ENCODE results near the gene TATDN3. TPM values are rescaled to one million over a fixed set of nuclear protein-coding genes. Genes with fewer than 3 reads are reported as not detected.

TATDN3 gene
- total and polyA plus RNA-seq, 2 of the 8 experiments (the other 6 are each of a cell fraction or from before 2014, with no cell fraction given) = 6.9 to 19.4 TPM

GRCh38 chr1:212775241-212775640 is 16.5 kb upstream of the TATDN3 start:
- Histone ChIP-seq H3K79me1 (ENCODE audit: low read depth, low read length) (peaks cover 2% of the 10 kb centered on the region; the same call in 1 of the 2 replicates), H2BK12ac (ENCODE audit: low read depth, low read length) (no peak overlapping the region), H2BK15ac (ENCODE audit: low read length) (no peak overlapping the region), H3K14ac (ENCODE audit: insufficient read length) (no peak overlapping the region), H3K27ac (ENCODE audit: low read depth, low read length) (no peak overlapping the region), H3K79me2 (ENCODE audit: control insufficient read depth in 1 of 2, insufficient read depth in 2 of 2, low read length in 2 of 2) (peaks cover 0 to 21% of the 10 kb centered on the region in 2 experiments; a peak in 2 of 4 replicates), H3K4ac (replicated peaks; ENCODE audit: insufficient read length, low read depth, low read length) (no peak overlapping the region), H2BK5ac (ENCODE audit: low read depth, low read length) (no peak overlapping the region), H3K4me1 (replicated peaks in 1 of 4; ENCODE audit: control insufficient read depth in 3 of 4, insufficient read depth in 4 of 4, low read length in 3 of 4) (no peaks in the 10 kb centered on the region), H3K9ac (replicated peaks in 1 of 4; ENCODE audit: extremely low read depth in 1 of 4, low read depth in 3 of 4, low read length in 3 of 4) (no peak overlapping the region), H3K23me2 (ENCODE audit: low read depth, low read length) (no peaks in the 10 kb centered on the region), H4K8ac (ENCODE audit: extremely low read depth, insufficient read depth, low read length) (no peak overlapping the region), H2AFZ (ENCODE audit: low read length) (no peak overlapping the region), H3K18ac (ENCODE audit: extremely low read depth, low read length) (no peak overlapping the region), H2BK120ac (replicated peaks; ENCODE audit: low read depth, low read length) (no peak overlapping the region), H3K9me3 (ENCODE audit: insufficient read depth in 2 of 2, low read depth in 1 of 2, low read length in 1 of 2) (peaks cover 0 to 5% of the 10 kb centered on the region in 2 experiments; a peak in 1 of 4 replicates), H3K56ac (replicated peaks; ENCODE audit: insufficient read length, low read depth, low read length) (no peak overlapping the region), H3K23ac (ENCODE audit: insufficient read length) (no peak overlapping the region), H2AK5ac (ENCODE audit: low read depth, low read length) (no peak overlapping the region), H4K5ac (ENCODE audit: insufficient read length, low read depth, low read length) (no peak overlapping the region), H3K4me3 (ENCODE audit: extremely low read depth in 1 of 4, insufficient read depth in 2 of 4, low read depth in 3 of 4, low read length in 4 of 4) (no peak overlapping the region), H3K4me2 (ENCODE audit: insufficient read depth in 1 of 2, low read depth in 2 of 2, low read length in 2 of 2) (no peak overlapping the region), H4K20me1 (replicated peaks in 1 of 2; ENCODE audit: control insufficient read depth in 1 of 2, insufficient read depth in 2 of 2, low read length in 2 of 2) (no peaks in the 10 kb centered on the region), H3K27me3 (replicated peaks in 1 of 4; ENCODE audit: control insufficient read depth in 3 of 4, extremely low read depth in 1 of 4, insufficient read depth in 3 of 4, low read length in 3 of 4) (no peaks in the 10 kb centered on the region), H4K91ac (replicated peaks; ENCODE audit: insufficient read length, low read length) (no peak overlapping the region), H2BK20ac (ENCODE audit: low read length) (no peak overlapping the region), H3K36me3 (ENCODE audit: control insufficient read depth in 2 of 4, insufficient read depth in 4 of 4, low read length in 3 of 4) (peaks cover 0 to 12% (median 6%) of the 10 kb centered on the region in 4 experiments; a peak in 4 of 8 replicates)
- DNase-seq (ENCODE audit: low read depth in 1 of 2, low spot score in 2 of 2) = no peak
- ChIA-PET POLR2A (ENCODE audit: partially characterized antibody) (interaction anchor here (2.5 kb wide), 1 partner anchor 16 kb away, joined by 6 read pairs; the partner anchor contains the start of genes NSL1 and TATDN3), CTCF (ENCODE audit: partially characterized antibody) (no interaction called here)
- no peak for FAIRE-seq
- TF ChIP-seq USF2 (IDR thresholded peaks at IDR 0.05; ENCODE audit: low read length) = no peak
- no peak for TF ChIP-seq RNF2 (IDR thresholded peaks at IDR 0.05; ENCODE audit: borderline replicate concordance, low read depth, low read length, missing control alignments, poor library complexity, severe bottlenecking)
- no peak for TF ChIP-seq POLR2A (IDR thresholded peaks at IDR 0.05; ENCODE audit: control extremely low read depth in 1 of 2, low read depth in 2 of 2, low read length in 2 of 2)
- no peak for TF ChIP-seq MAX (IDR thresholded peaks at IDR 0.05)
- TF ChIP-seq TCF12 (IDR thresholded peaks at IDR 0.05; ENCODE audit: low read depth, low read length) = no peak
- TF ChIP-seq RBBP5 (IDR thresholded peaks at IDR 0.05; ENCODE audit: borderline replicate concordance, low read depth, low read length) = no peak
- no peak for TF ChIP-seq CTBP2 (IDR thresholded peaks at IDR 0.05; ENCODE audit: borderline replicate concordance, insufficient read depth, insufficient read length, low read length)
